CD14-positive monocyte (primary cell): ENCODE results near the gene NANOS3. TPM values are rescaled to one million over a fixed set of nuclear protein-coding genes. Genes with fewer than 3 reads are reported as not detected.
A peak's percentile ranks its signal among the peaks of the same experiment; 100 is the strongest.

Source experiments
- DNase-seq, 3 donors: peaks; one replicate each; pipeline ENCODE4 v3.0.0-alpha.2; 2011 to 2022
- H2AFZ ChIP-seq: 2 replicates; pipeline ENCODE4 v1.6.0; 2012; ENCODE audit warnings: mild to moderate bottlenecking, low read depth, low read length, inconsistent platforms; ENCODE audit not compliant: insufficient read depth, poor library complexity, severe bottlenecking
- H3K27ac ChIP-seq, 2 donors: 1 replicate in 1 of 2; 2 replicates in 1 of 2; pipeline ENCODE4 v1.5.1; 2012 to 2013; ENCODE audit warnings: low read length in 2 of 2, control low read depth in 1 of 2, inconsistent platforms in 1 of 2, low read depth in 1 of 2, mild to moderate bottlenecking in 1 of 2
- H3K27me3 ChIP-seq, 2 donors: one replicate each; pipeline versions ENCODE4 v1.6.0 to v1.6.1; 2011 to 2013; ENCODE audit warnings: low read length in 2 of 2; ENCODE audit not compliant: control insufficient read depth in 2 of 2, insufficient read depth in 2 of 2
- H3K36me3 ChIP-seq, 2 donors: replicated peaks in 1 of 2; 1 replicate in 1 of 2; 2 replicates in 1 of 2; pipeline versions ENCODE4 v1.5.1 to v1.6.1; 2012 to 2013; ENCODE audit warnings: low read length in 2 of 2, control low read depth in 1 of 2, inconsistent platforms in 1 of 2, mild to moderate bottlenecking in 1 of 2; ENCODE audit not compliant: insufficient read depth in 2 of 2, control insufficient read depth in 1 of 2
- H3K4me1 ChIP-seq, 2 donors: 1 replicate in 1 of 2; 2 replicates in 1 of 2; pipeline versions ENCODE4 v1.5.1 to v1.6.1; 2012 to 2013; ENCODE audit warnings: low read length in 2 of 2, control low read depth in 1 of 2, inconsistent platforms in 1 of 2, mild to moderate bottlenecking in 1 of 2, moderate library complexity in 1 of 2; ENCODE audit not compliant: insufficient read depth in 2 of 2, control insufficient read depth in 1 of 2
- H3K4me2 ChIP-seq: replicated peaks from 2 replicates; pipeline ENCODE3; 2012; ENCODE audit warnings: low read length, moderate library complexity, mild to moderate bottlenecking; ENCODE audit not compliant: poor library complexity, severe bottlenecking; ENCODE audit errors: extremely low read depth
- H3K4me3 ChIP-seq, 3 experiments: fragments of 200-600 bp in 1 of 3; sonication (generic) in 1 of 3; replicated peaks in 1 of 3; 1 replicate in 2 of 3; 2 replicates in 1 of 3; pipeline ENCODE4 v1.5.1; 2011 to 2013; ENCODE audit warnings: low read length in 3 of 3, mild to moderate bottlenecking in 3 of 3, control low read depth in 2 of 3, low read depth in 2 of 3, inconsistent platforms in 1 of 3, moderate library complexity in 1 of 3
- H3K79me2 ChIP-seq: 2 replicates; pipeline ENCODE4 v1.6.0; 2012; ENCODE audit warnings: mild to moderate bottlenecking, control low read depth, inconsistent platforms, low read length, moderate library complexity; ENCODE audit not compliant: insufficient read depth
- H3K9ac ChIP-seq: 2 replicates; pipeline ENCODE4 v1.6.0; 2017; ENCODE audit warnings: low read length, mild to moderate bottlenecking; ENCODE audit not compliant: insufficient read depth, poor library complexity, severe bottlenecking
- H3K9me3 ChIP-seq, 2 donors: replicated peaks in 1 of 2; 1 replicate in 1 of 2; 2 replicates in 1 of 2; pipeline versions ENCODE4 v1.5.1 to v1.6.1; 2012 to 2013; ENCODE audit warnings: low read length in 2 of 2, control low read depth in 1 of 2; ENCODE audit not compliant: control insufficient read depth in 1 of 2, insufficient read depth in 1 of 2
- H4K20me1 ChIP-seq: 2 replicates; pipeline ENCODE4 v1.6.0; 2012; ENCODE audit warnings: mild to moderate bottlenecking, low read length, control low read depth, moderate library complexity; ENCODE audit not compliant: insufficient read depth
- H3K27ac Mint-ChIP-seq, 7 donors: one replicate each; pipeline ENCODE4 v1.8.0; 2020; ENCODE audit warnings: mild to moderate bottlenecking in 7 of 7, mixed read lengths in 7 of 7, moderate library complexity in 6 of 7, inconsistent platforms in 2 of 7
- H3K27me3 Mint-ChIP-seq, 3 donors: one replicate each; pipeline ENCODE4 v1.8.0; 2021 to 2022; ENCODE audit warnings: low read depth in 3 of 3, mild to moderate bottlenecking in 3 of 3, mixed read lengths in 3 of 3, moderate library complexity in 3 of 3, inconsistent platforms in 1 of 3
- H3K36me3 Mint-ChIP-seq, 2 donors: one replicate each; pipeline ENCODE4 v1.8.0; 2020; ENCODE audit warnings: mixed read lengths in 2 of 2, inconsistent platforms in 1 of 2, mild to moderate bottlenecking in 1 of 2
- H3K4me1 Mint-ChIP-seq: one replicate; pipeline ENCODE4 v1.8.0; 2020; ENCODE audit warnings: mild to moderate bottlenecking, mixed read lengths
- H3K4me3 Mint-ChIP-seq, 2 donors: one replicate each; pipeline ENCODE4 v1.8.0; 2020; ENCODE audit warnings: mild to moderate bottlenecking in 2 of 2, mixed read lengths in 2 of 2, moderate library complexity in 1 of 2
- H3K9me3 Mint-ChIP-seq, 7 donors: one replicate each; pipeline ENCODE4 v1.8.0; 2020 to 2022; ENCODE audit warnings: mixed read lengths in 7 of 7, mild to moderate bottlenecking in 6 of 7, moderate library complexity in 6 of 7, inconsistent platforms in 2 of 7
- CTCF ChIP-seq: fragments of 200-600 bp; IDR thresholded peaks from one replicate; pipeline ENCODE4 v1.8.0; 2022; ENCODE audit warnings: antibody characterized with exemption, mild to moderate bottlenecking
- WGBS: methylation state at CpG from one replicate; pipeline ENCODE4 v1.1.5; 2013; ENCODE audit warnings: missing lambda C conversion rate; ENCODE audit not compliant: insufficient coverage; 5-methylcytosine and 5-hydroxymethylcytosine counted together
- intact Hi-C, 2 donors: fragments of 100-400 bp; cut with micrococcal nuclease; formaldehyde crosslinking; loops; one replicate each; pipeline versions ENCODE4 v1.15.0 to v1.15.1; 2023
- polyA plus RNA-seq, 3 donors: library from polyadenylated mRNA; depleted of rRNA in 1 of 3; unstranded in 2 of 3; stranded (reverse) in 1 of 3; fragments of 300-500 nt in 2 of 3; fragments of >200 nt in 1 of 3; fragmentation: Illumina TruSeq in 2 of 3; gene quantifications; 1 replicate in 2 of 3; 2 replicates in 1 of 3; pipeline ENCODE4 v1.2.3, GENCODE V29; 2012 to 2021

NANOS3 gene
- polyA plus RNA-seq, 3 donors, result not detected

- no peak for TF ChIP-seq CTCF
- Histone ChIP-seq H4K20me1 (no peaks in the 10 kb centered on the region), H3K36me3 (peaks cover 58 to 71% of the 10 kb centered on the region in 2 donors), H3K9ac (no peak overlapping the region), H3K4me1 (peaks cover 9 to 11% of the 10 kb centered on the region in 2 donors), H3K27ac (peak overlapping the region; percentile 9 to 42), H3K4me2 (no peak overlapping the region), H3K27me3 (no peaks in the 10 kb centered on the region), H3K4me3 (peak overlapping the region in 1 of 3 experiments; percentile 14), H3K79me2 (no peaks in the 10 kb centered on the region), H3K9me3 (no peaks in the 10 kb centered on the region), H2AFZ (no peak overlapping the region)
- Mint-ChIP-seq H3K27me3 (no peaks in the 10 kb centered on the region), H3K36me3 (peaks cover 49 to 82% of the 10 kb centered on the region in 2 donors), H3K27ac (peak overlapping the region in 4 of 7 donors; percentile 33 to 76 (median 50)), H3K9me3 (peaks cover 0 to 3% (median 0%) of the 10 kb centered on the region in 7 donors), H3K4me1 (peaks cover 15% of the 10 kb centered on the region), H3K4me3 (peak overlapping the region in 1 of 2 donors; percentile 56)
- 60% methylated on average over 1 of the region's 8 CpGs for WGBS
- DNase-seq, result no peak
- intact Hi-C loops, result no loop called here
Measured at GRCh38 chr19:13926715-13927114, 49.8 kb downstream of the NANOS3 start.

- H3K9ac ChIP-seq, result no peak overlapping the region
- Mint-ChIP-seq H3K4me1 (peaks cover 15% of the 10 kb centered on the region), H3K36me3 (peaks cover 31 to 56% of the 10 kb centered on the region in 2 donors), H3K9me3 (no peaks in the 10 kb centered on the region), H3K4me3 (no peak overlapping the region), H3K27me3 (peaks cover 0 to 8% (median 0%) of the 10 kb centered on the region in 3 donors), H3K27ac (no peak overlapping the region)
- no peaks in the 10 kb centered on the region for H3K79me2 ChIP-seq
- H3K4me2 ChIP-seq, result no peak overlapping the region
- peaks cover 38 to 48% of the 10 kb centered on the region in 2 donors for H3K36me3 ChIP-seq
- H3K9me3 ChIP-seq, result no peaks in the 10 kb centered on the region
- peaks cover 9 to 11% of the 10 kb centered on the region in 2 donors for H3K4me1 ChIP-seq
- DNase-seq, result no peak
- no peak overlapping the region for H2AFZ ChIP-seq
- WGBS, result 92% methylated on average over 11 of the region's 12 CpGs
- H3K27ac ChIP-seq, result no peak overlapping the region
- intact Hi-C loops, result no loop called here
- TF ChIP-seq CTCF, result no peak
- H3K27me3 ChIP-seq, result no peaks in the 10 kb centered on the region
- H3K4me3 ChIP-seq, result no peak overlapping the region
- H4K20me1 ChIP-seq, result no peaks in the 10 kb centered on the region
Measured at GRCh38 chr19:13929340-13929739, 52.4 kb downstream of the NANOS3 start.
